GM12878 (cell line): ENCODE data around the gene PPP1R3E. TPM values are rescaled to one million over a fixed set of nuclear protein-coding genes. Genes with fewer than 3 reads are reported as not detected.

ENCODE experiments used
- ATAC-seq: fragments of 200-7000 bp; cut with Tn5 transposase; 3 replicates; pipeline ENCODE4 v1.9.1; 2020; ENCODE audit warnings: mild to moderate bottlenecking, moderate library complexity
- BruUV-seq: library from RNA; stranded (reverse); fragments of 400-500 nt; replicated peaks from 2 replicates; lab custom pipeline; 2021; lab: Mats Ljungman, UMichigan
- CTCF ChIA-PET: fragments of 300-600 bp; sonication (Branson Sonifier 250); formaldehyde crosslinking; extraction: SDS; loops from one replicate; lab custom pipeline; 2021; ENCODE audit warnings: inconsistent platforms; lab: Yijun Ruan, JAX
- POLR2A ChIA-PET: fragments of 350-600 bp; formaldehyde crosslinking; extraction: SDS; loops from one replicate; lab custom pipeline; 2021; ENCODE audit warnings: inconsistent platforms; lab: Charles Lee
- RAD21 ChIA-PET: fragments of 300-600 bp; sonication (Branson Sonifier 250); formaldehyde crosslinking; loops from one replicate; lab custom pipeline; 2023; ENCODE audit warnings: antibody characterized with exemption; ENCODE audit not compliant: unreplicated experiment; lab: Charles Lee
- SMC1A ChIA-PET: fragments of 300-600 bp; sonication (Branson Sonifier 250); formaldehyde crosslinking; loops from one replicate; lab custom pipeline; 2023; ENCODE audit not compliant: unreplicated experiment, uncharacterized antibody; lab: Charles Lee
- DNase-seq: peaks from one replicate; pipeline ENCODE4 v3.0.0-alpha.2; 2011; ENCODE audit warnings: low read depth, low spot score
- FAIRE-seq: peaks from 3 replicates; lab custom pipeline; 2011; peaks lifted over from hg19 to GRCh38; lab: Jason Lieb, UNC
- H2AFZ ChIP-seq: 2 replicates; pipeline ENCODE4 v1.6.0; 2011; ENCODE audit warnings: low read depth, low read length, control low read depth; ENCODE audit not compliant: control insufficient read depth
- H3K27ac ChIP-seq: 2 replicates; pipeline ENCODE4 v1.5.1; 2011; ENCODE audit warnings: control low read depth; ENCODE audit not compliant: control insufficient read depth, insufficient read depth
- H3K27me3 ChIP-seq, 2 experiments: replicated peaks in 1 of 2; 2 replicates each; pipeline versions ENCODE4 v1.6.0 to v1.6.1; 2011; ENCODE audit warnings: low read length in 1 of 2; ENCODE audit not compliant: control insufficient read depth in 2 of 2, insufficient read depth in 2 of 2
- H3K36me3 ChIP-seq, 2 experiments: 2 replicates each; pipeline ENCODE4 v1.5.1; 2011; ENCODE audit warnings: low read length in 1 of 2; ENCODE audit not compliant: control insufficient read depth in 2 of 2, insufficient read depth in 2 of 2
- H3K4me1 ChIP-seq: 2 replicates; pipeline ENCODE4 v1.6.1; 2011; ENCODE audit warnings: mild to moderate bottlenecking, low read length, moderate library complexity, mixed read lengths; ENCODE audit not compliant: control insufficient read depth, insufficient read depth
- H3K4me2 ChIP-seq: 2 replicates; pipeline ENCODE4 v1.6.0; 2011; ENCODE audit warnings: control low read depth; ENCODE audit not compliant: control insufficient read depth, insufficient read depth
- H3K4me3 ChIP-seq: fragments of 200-600 bp; sonication (generic); 2 replicates; pipeline ENCODE4 v1.5.1; 2016
- H3K79me2 ChIP-seq: 2 replicates; pipeline ENCODE4 v1.6.0; 2011; ENCODE audit warnings: low read length; ENCODE audit not compliant: control insufficient read depth, insufficient read depth
- H3K9ac ChIP-seq: 2 replicates; pipeline ENCODE4 v1.8.0; 2011; ENCODE audit warnings: low read length, control low read depth, mixed read lengths; ENCODE audit not compliant: control insufficient read depth, insufficient read depth
- H3K9me3 ChIP-seq: replicated peaks from 3 replicates; pipeline ENCODE4 v1.5.1; 2011; ENCODE audit warnings: mild to moderate bottlenecking, low read length; ENCODE audit not compliant: control insufficient read depth, insufficient read depth
- H4K20me1 ChIP-seq: 2 replicates; pipeline ENCODE4 v1.6.0; 2011; ENCODE audit not compliant: control insufficient read depth, insufficient read depth
- DPF2 ChIP-seq: fragments of 450-650 bp; IDR thresholded peaks from 2 replicates; pipeline ENCODE4 v1.6.1; 2017; ENCODE audit warnings: mild to moderate bottlenecking
- EZH2 ChIP-seq: IDR thresholded peaks from 2 replicates; pipeline ENCODE4 v1.6.1; 2012; ENCODE audit warnings: low read depth, mild to moderate bottlenecking, control low read depth, inconsistent platforms, low read length, borderline replicate concordance; ENCODE audit not compliant: control insufficient read depth
- IKZF1 ChIP-seq: fragments of 450-650 bp; conservative IDR thresholded peaks from 2 replicates; pipeline ENCODE4 v1.6.1; 2017; ENCODE audit warnings: antibody characterized with exemption, mild to moderate bottlenecking
- KDM1A ChIP-seq: fragments of 200-600 bp; sonication (generic); IDR thresholded peaks from 2 replicates; pipeline ENCODE4 v1.6.1; 2016; ENCODE audit warnings: borderline replicate concordance
- KLF5 ChIP-seq: fragments of 450-650 bp; IDR thresholded peaks from 2 replicates; pipeline ENCODE4 v1.6.1; 2014; ENCODE audit warnings: mild to moderate bottlenecking; ENCODE audit not compliant: partially characterized antibody
- MEF2A ChIP-seq: IDR thresholded peaks from 2 replicates; pipeline ENCODE4 v1.6.1; 2011; ENCODE audit warnings: low read depth, mild to moderate bottlenecking, low read length, moderate library complexity; ENCODE audit not compliant: insufficient read depth
- NFYA ChIP-seq: IDR thresholded peaks from 2 replicates; pipeline ENCODE4 v1.6.1; 2011; ENCODE audit warnings: low read depth, mild to moderate bottlenecking, low read length, improper control_type of control experiment, borderline replicate concordance
- NFYB ChIP-seq: IDR thresholded peaks from 2 replicates; pipeline ENCODE4 v1.6.1; 2011; ENCODE audit warnings: low read depth, mild to moderate bottlenecking, low read length, improper control_type of control experiment, moderate library complexity; ENCODE audit not compliant: insufficient read depth
- PAX8 ChIP-seq: fragments of 450-650 bp; IDR thresholded peaks from 2 replicates; pipeline ENCODE4 v1.6.1; 2017; ENCODE audit warnings: mild to moderate bottlenecking, moderate library complexity
- PBX3 ChIP-seq: IDR thresholded peaks from 2 replicates; pipeline ENCODE4 v1.6.1; 2011; ENCODE audit warnings: mild to moderate bottlenecking, low read depth, low read length, moderate library complexity; ENCODE audit not compliant: insufficient replicate concordance
- POLR2A ChIP-seq: IDR thresholded peaks from 2 replicates; pipeline ENCODE4 v1.6.1; 2011; ENCODE audit warnings: low read depth, mild to moderate bottlenecking, low read length
- TCF3 ChIP-seq: IDR thresholded peaks from 2 replicates; pipeline ENCODE4 v1.6.1; 2012; ENCODE audit warnings: low read depth, mild to moderate bottlenecking, low read length, borderline replicate concordance; ENCODE audit not compliant: insufficient read depth
- ZZZ3 ChIP-seq: IDR thresholded peaks from 2 replicates; pipeline ENCODE4 v1.6.1; 2011; ENCODE audit warnings: low read depth; ENCODE audit not compliant: control insufficient read depth, insufficient read length
- WGBS: methylation state at CpG from one replicate; pipeline ENCODE4 v1.1.6; 2016; ENCODE audit warnings: low lambda C conversion rate; ENCODE audit not compliant: insufficient replicate concordance, insufficient coverage; ENCODE audit errors: missing lambda C conversion rate; 5-methylcytosine and 5-hydroxymethylcytosine counted together
- in situ Hi-C: fragments of 300-500 bp; cut with MboI; formaldehyde crosslinking; loops from 9 replicates; pipeline ENCODE4 v1.14.3; 2018; ENCODE audit warnings: mixed read lengths
- intact Hi-C: fragments of 100-400 bp; cut with micrococcal nuclease; formaldehyde crosslinking; loops from one replicate; pipeline ENCODE4 v1.14.2; 2022; ENCODE audit not compliant: unreplicated experiment
- polyA plus RNA-seq, 11 experiments: library from polyadenylated mRNA; depleted of rRNA in 4 of 11; unstranded in 6 of 11; stranded (reverse) in 5 of 11; fragments of >200 nt; fragmentation: Nextera tagmentation in 4 of 11; fragmentation: Illumina TruSeq in 1 of 11; extraction: Ambion mirVana in 4 of 11; extraction: Trizol in 1 of 11; gene quantifications; 1 replicate in 1 of 11; 2 replicates in 10 of 11; pipeline versions ENCODE4 v1.2.1 to v1.2.3, GENCODE V29; 2011 to 2016; ENCODE audit warnings: inconsistent platforms in 2 of 11, missing spikeins in 2 of 11, low read depth in 1 of 11
- total RNA-seq, 4 experiments: library from RNA; depleted of rRNA in 3 of 4; stranded (reverse); fragments of >200 nt in 3 of 4; fragmentation: Illumina TruSeq in 1 of 4; extraction: Trizol in 1 of 4; gene quantifications; 2 replicates each; pipeline versions ENCODE4 v1.2.1 to v1.2.3, GENCODE V29; 2013 to 2021

Gene PPP1R3E
- total and polyA plus RNA-seq, 10 of the 15 experiments (the other 5 are each of a cell fraction or from before 2014, with no cell fraction given), result 4.6 to 26.4 (median 7.1) TPM

- H3K36me3 ChIP-seq, result no peaks in the 10 kb centered on the region
- in situ Hi-C loops, result no loop called here
- no peak overlapping the region for H3K9ac ChIP-seq
- H3K27me3 ChIP-seq, result no peaks in the 10 kb centered on the region; a peak in 2 of 4 replicates
- RAD21 ChIA-PET, result no interaction called here
- H2AFZ ChIP-seq, result no peak overlapping the region
- no peak overlapping the region for H3K4me3 ChIP-seq
- DNase-seq (no peak), FAIRE-seq (no peak), ATAC-seq (no peak)
- TF ChIP-seq IKZF1 (no peak), ZZZ3 (no peak), NFYB (no peak), TCF3 (no peak), MEF2A (no peak), NFYA (no peak)
- no peak overlapping the region for H3K27ac ChIP-seq
- SMC1A ChIA-PET, result no interaction called here
- no peaks in the 10 kb centered on the region for H3K79me2 ChIP-seq
- 2% methylated on average over 3 of the region's 3 CpGs for WGBS
- no peaks in the 10 kb centered on the region; the same call in 2 of the 3 replicates for H3K9me3 ChIP-seq
- intact Hi-C loops, result no loop called here
- no peak overlapping the region for H3K4me2 ChIP-seq
- CTCF ChIA-PET, result no interaction called here
- H3K4me1 ChIP-seq, result no peaks in the 10 kb centered on the region
- POLR2A ChIA-PET, result no interaction called here
- BruUV-seq, result no TSS peak
- no peaks in the 10 kb centered on the region for H4K20me1 ChIP-seq
Measured at GRCh38 chr14:23344481-23344880, 41.8 kb upstream of the PPP1R3E start.

GRCh38 chr14:23339506-23340268, 37.0 kb upstream of the PPP1R3E start:
- Histone ChIP-seq H3K79me2 (no peaks in the 10 kb centered on the region), H3K4me1 (no peaks in the 10 kb centered on the region), H2AFZ (no peak overlapping the region), H3K9ac (no peak overlapping the region), H3K27me3 (no peaks in the 10 kb centered on the region), H3K36me3 (no peaks in the 10 kb centered on the region), H3K4me2 (no peak overlapping the region), H4K20me1 (no peaks in the 10 kb centered on the region), H3K9me3 (no peaks in the 10 kb centered on the region; the same call in 2 of the 3 replicates), H3K27ac (no peak overlapping the region), H3K4me3 (no peak overlapping the region)
- no TSS peak for BruUV-seq
- WGBS, result 0% methylated on average over 1 of the region's 1 CpG
- ChIA-PET SMC1A (no interaction called here), CTCF (interaction anchor here (1.3 kb wide), 1 partner anchor 139 kb away, joined by 5 read pairs; no protein-coding TSS in a partner anchor), RAD21 (no interaction called here), POLR2A (no interaction called here)
- FAIRE-seq (no peak), ATAC-seq (no peak), DNase-seq (no peak)
- in situ Hi-C loops, result no loop called here
- intact Hi-C loops, result no loop called here
- no peak for TF ChIP-seq KDM1A
- no peak for TF ChIP-seq DPF2
- no peak for TF ChIP-seq POLR2A
- no peak for TF ChIP-seq EZH2
- no peak for TF ChIP-seq PAX8
- TF ChIP-seq KLF5, result no peak
- TF ChIP-seq PBX3, result no peak
